Adrenal gland (tissue), 12 donors: ENCODE results near the gene ADGRB3. TPM values are rescaled to one million over a fixed set of nuclear protein-coding genes. Genes with fewer than 3 reads are reported as not detected.
"Not testable (repeated sequence)": the region's sequence is repeated elsewhere in the genome, so short reads cannot be mapped to it uniquely, and the experiment has no call there.

Experiments used
- DNase-seq, 7 donors: peaks; one replicate each; pipeline ENCODE4 v3.0.0-alpha.2; 2019 to 2020
- H3K27ac ChIP-seq, 5 donors: fragments of 200-600 bp; sonication (generic) in 4 of 5; 1 replicate in 3 of 5; 2 replicates in 2 of 5; pipeline versions ENCODE4 v1.5.1 to v1.8.0; 2016 to 2020; ENCODE audit warnings: mild to moderate bottlenecking in 1 of 5
- H3K27me3 ChIP-seq: fragments of 200-600 bp; 2 replicates; pipeline ENCODE4 v1.8.0; 2021
- H3K36me3 ChIP-seq, 2 donors: fragments of 200-600 bp; replicated peaks in 1 of 2; 1 replicate in 1 of 2; 2 replicates in 1 of 2; pipeline versions ENCODE4 v1.5.1 to v1.8.0; 2018 to 2022
- H3K4me1 ChIP-seq, 2 donors: fragments of 200-600 bp; replicated peaks in 1 of 2; 1 replicate in 1 of 2; 2 replicates in 1 of 2; pipeline versions ENCODE4 v1.5.1 to v1.8.0; 2018 to 2021
- H3K4me3 ChIP-seq, 4 donors: fragments of 200-600 bp; sonication (generic) in 3 of 4; one replicate each; pipeline ENCODE4 v1.5.1; 2016 to 2018
- H3K9me3 ChIP-seq, 3 donors: fragments of 200-600 bp; sonication (generic) in 1 of 3; replicated peaks in 1 of 3; 1 replicate in 2 of 3; 2 replicates in 1 of 3; pipeline versions ENCODE4 v1.5.1 to v1.8.0; 2016 to 2021
- POLR2A ChIP-seq, 2 donors: fragments of 450-650 bp; IDR thresholded peaks; one replicate each; pipeline ENCODE4 v1.6.1; 2017; ENCODE audit warnings: antibody characterized with exemption in 2 of 2, mild to moderate bottlenecking in 2 of 2, moderate library complexity in 1 of 2
- WGBS, 4 donors: extraction: QIAGEN DNeasy Blood & Tissue Kit in 2 of 4; methylation state at CpG; one replicate each; pipeline versions ENCODE4 v1.1.5 to v1.1.7; 2013 to 2017; 5-methylcytosine and 5-hydroxymethylcytosine counted together
- intact Hi-C, 2 donors: fragments of 100-400 bp; cut with DNase I; formaldehyde crosslinking; loops; one replicate each; pipeline versions ENCODE4 v1.14.1 to v1.15.0; 2022 to 2023
- polyA plus RNA-seq, 3 donors: library from polyadenylated mRNA; stranded (reverse); fragments of 200-250 nt in 2 of 3; fragments of 350-450 nt in 1 of 3; fragmentation: Illumina TruSeq in 1 of 3; extraction: RNeasy Lipid Tissue Mini Kit (QIAGEN cat#74804) in 1 of 3; gene quantifications; one replicate each; pipeline ENCODE4 v1.2.3, GENCODE V29; 2013 to 2014
- total RNA-seq, 9 donors: library from RNA; depleted of rRNA in 4 of 9; stranded (reverse); fragments of >200 nt in 4 of 9; fragments of 120-200 nt in 1 of 9; fragmentation: NEBNext Ultra II Directional in 1 of 9; extraction: Animal tissue kit (Norgen Biotek cat#: 25700) in 1 of 9; gene quantifications; one replicate each; pipeline versions ENCODE4 v1.1.0 to v1.2.4, GENCODE V29; 2013 to 2023
- TF ChIP-seq, protein P1 (sequence below), 6 experiments: fragments of 450-650 bp in 4 of 6; fragments of 200-600 bp in 2 of 6; sonication (generic) in 1 of 6; IDR thresholded peaks; 1 replicate in 5 of 6; 2 replicates in 1 of 6; pipeline versions ENCODE4 v1.5.1 to v1.8.0; 2016 to 2021; ENCODE audit warnings: antibody characterized with exemption in 6 of 6, mild to moderate bottlenecking in 2 of 6, moderate library complexity in 1 of 6
- donor health status: healthy with polysubstance abuse.
- donor health status: Bipolar disorder and iron deficiency.
- donor health status: DM: yes; HTN: yes; CAD: no.
- donor health status: DM: no; HTN: no; CAD: no.
- donor health status: DM: no; HTN: no; CAD: no.
- donor health status: DM: yes; HTN: yes; CAD: no.

Gene ADGRB3
- total and polyA plus RNA-seq, 12 donors = 1.3 to 9.0 (median 3.1) TPM

DNA sequence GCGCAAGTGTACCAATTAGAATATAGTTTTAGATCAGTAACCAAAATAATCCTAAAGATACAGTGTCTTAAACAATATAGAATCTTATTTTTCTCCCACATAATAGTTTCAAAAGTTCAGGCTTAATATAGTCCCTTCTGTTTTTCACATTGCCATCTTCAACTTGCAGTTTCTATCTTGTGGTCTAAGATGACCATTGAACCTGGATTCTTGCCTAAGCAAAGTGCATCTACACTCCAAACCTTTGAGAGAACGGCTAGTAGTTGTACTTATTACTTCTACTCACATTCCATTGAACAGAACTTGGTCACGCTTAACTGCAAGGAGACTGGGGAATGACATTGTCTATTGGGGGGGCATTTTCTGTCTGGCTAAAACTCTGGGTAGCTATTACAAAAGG, 788.7 kb downstream of the ADGRB3 start:
- H3K4me1 ChIP-seq = no peaks in the 10 kb centered on the region
- no peak overlapping the region for H3K27ac ChIP-seq
- TF ChIP-seq POLR2A (IDR thresholded peaks at IDR 0.05) = no peak
- TF ChIP-seq, protein P1, sequence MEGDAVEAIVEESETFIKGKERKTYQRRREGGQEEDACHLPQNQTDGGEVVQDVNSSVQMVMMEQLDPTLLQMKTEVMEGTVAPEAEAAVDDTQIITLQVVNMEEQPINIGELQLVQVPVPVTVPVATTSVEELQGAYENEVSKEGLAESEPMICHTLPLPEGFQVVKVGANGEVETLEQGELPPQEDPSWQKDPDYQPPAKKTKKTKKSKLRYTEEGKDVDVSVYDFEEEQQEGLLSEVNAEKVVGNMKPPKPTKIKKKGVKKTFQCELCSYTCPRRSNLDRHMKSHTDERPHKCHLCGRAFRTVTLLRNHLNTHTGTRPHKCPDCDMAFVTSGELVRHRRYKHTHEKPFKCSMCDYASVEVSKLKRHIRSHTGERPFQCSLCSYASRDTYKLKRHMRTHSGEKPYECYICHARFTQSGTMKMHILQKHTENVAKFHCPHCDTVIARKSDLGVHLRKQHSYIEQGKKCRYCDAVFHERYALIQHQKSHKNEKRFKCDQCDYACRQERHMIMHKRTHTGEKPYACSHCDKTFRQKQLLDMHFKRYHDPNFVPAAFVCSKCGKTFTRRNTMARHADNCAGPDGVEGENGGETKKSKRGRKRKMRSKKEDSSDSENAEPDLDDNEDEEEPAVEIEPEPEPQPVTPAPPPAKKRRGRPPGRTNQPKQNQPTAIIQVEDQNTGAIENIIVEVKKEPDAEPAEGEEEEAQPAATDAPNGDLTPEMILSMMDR (IDR thresholded peaks at IDR 0.05) = no peak
- no peak for DNase-seq
- H3K27me3 ChIP-seq = no peaks in the 10 kb centered on the region
- no peaks in the 10 kb centered on the region for H3K9me3 ChIP-seq
- H3K36me3 ChIP-seq = no peaks in the 10 kb centered on the region
- intact Hi-C loops = no loop called here
- H3K4me3 ChIP-seq = no peak overlapping the region
- 87 to 93% (median 90%) methylated on average over 3 of the region's 3 CpGs for WGBS, 4 donors

DNA sequence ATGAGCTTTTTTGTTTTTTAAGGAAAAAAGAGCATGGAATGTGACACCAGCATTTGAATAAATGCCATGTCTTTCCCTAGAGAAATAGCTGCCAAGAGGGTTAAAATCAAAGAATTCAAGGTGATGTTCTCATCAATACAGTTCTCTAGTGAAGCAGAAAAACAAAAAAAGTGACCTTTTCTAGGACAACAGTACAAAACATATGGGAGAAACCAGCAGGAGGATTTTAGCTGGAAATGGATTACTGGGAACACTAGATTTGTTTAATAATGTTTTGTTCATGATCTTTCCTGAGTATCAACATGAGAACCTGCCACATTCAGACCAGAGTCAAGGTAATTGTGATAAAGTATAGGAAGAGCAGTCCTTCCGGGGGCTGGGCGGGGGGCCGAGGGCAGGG, 789.5 kb downstream of the ADGRB3 start:
- DNase-seq = no peak
- Histone ChIP-seq H3K27ac (no peak overlapping the region), H3K4me1 (no peaks in the 10 kb centered on the region), H3K4me3 (no peak overlapping the region), H3K27me3 (no peaks in the 10 kb centered on the region), H3K36me3 (no peaks in the 10 kb centered on the region), H3K9me3 (no peaks in the 10 kb centered on the region)
- TF ChIP-seq, protein P1 (IDR thresholded peaks at IDR 0.05) = no peak
- TF ChIP-seq POLR2A (IDR thresholded peaks at IDR 0.05) = no peak
- 34 to 54% (median 39%) methylated on average over 3 of the region's 3 CpGs for WGBS, 4 donors
- intact Hi-C loops = no loop called here

DNA sequence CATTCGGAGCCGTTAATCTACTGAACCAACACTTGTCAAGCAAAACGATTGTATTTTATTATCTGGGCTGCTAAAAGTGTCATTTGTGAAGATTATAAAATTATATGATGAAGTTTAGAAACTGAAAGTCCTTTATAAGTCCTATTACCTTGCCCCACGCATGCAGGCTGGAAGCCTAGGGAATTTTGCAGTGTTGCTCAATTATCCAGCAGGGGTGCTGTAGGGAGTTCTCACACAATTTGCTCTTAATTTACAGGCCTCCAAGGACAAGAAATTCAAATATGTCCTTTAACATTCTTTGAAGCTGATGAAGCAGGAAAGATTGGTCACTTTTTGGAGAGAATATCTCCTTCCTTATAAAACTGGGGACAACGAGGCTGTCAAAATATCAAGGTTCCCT, 792.8 kb downstream of the ADGRB3 start:
- DNase-seq = no peak
- no peak for TF ChIP-seq POLR2A (IDR thresholded peaks at IDR 0.05)
- TF ChIP-seq, protein P1 (IDR thresholded peaks at IDR 0.05) = no peak
- H3K27me3 ChIP-seq = no peaks in the 10 kb centered on the region
- 75 to 82% (median 80%) methylated on average over 5 of the region's 5 CpGs for WGBS, 4 donors
- no peak overlapping the region for H3K4me3 ChIP-seq
- H3K9me3 ChIP-seq = no peaks in the 10 kb centered on the region
- intact Hi-C loops = no loop called here
- H3K4me1 ChIP-seq = no peaks in the 10 kb centered on the region
- no peaks in the 10 kb centered on the region for H3K36me3 ChIP-seq
- no peak overlapping the region for H3K27ac ChIP-seq

DNA sequence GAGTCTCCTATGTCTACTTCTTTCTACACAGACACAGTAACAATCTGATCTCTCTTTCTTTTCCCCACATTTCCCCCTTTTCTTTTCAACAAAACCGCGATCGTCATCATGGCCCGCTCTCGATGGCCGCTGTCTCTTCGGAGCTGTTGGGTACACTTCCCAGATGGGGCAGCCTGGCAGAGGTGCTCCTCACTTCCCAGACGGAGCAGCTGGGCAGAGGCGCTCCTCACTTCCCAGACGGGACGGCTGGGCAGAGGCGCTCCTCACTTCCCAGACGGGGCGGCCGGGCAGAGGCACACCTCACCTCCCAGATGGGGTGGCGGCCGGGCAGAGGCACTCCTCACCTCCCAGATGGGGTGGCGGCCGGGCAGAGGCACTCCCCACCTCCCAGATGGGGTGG, 797.1 kb downstream of the ADGRB3 start:
- H3K27ac ChIP-seq, H3K9me3 ChIP-seq, H3K27me3 ChIP-seq, intact Hi-C loops, H3K4me1 ChIP-seq, DNase-seq, H3K4me3 ChIP-seq, H3K36me3 ChIP-seq: not testable (repeated sequence)
- WGBS, 4 donors = 82 to 94% (median 85%) methylated on average over 9 to 18 of the region's 19 CpGs

DNA sequence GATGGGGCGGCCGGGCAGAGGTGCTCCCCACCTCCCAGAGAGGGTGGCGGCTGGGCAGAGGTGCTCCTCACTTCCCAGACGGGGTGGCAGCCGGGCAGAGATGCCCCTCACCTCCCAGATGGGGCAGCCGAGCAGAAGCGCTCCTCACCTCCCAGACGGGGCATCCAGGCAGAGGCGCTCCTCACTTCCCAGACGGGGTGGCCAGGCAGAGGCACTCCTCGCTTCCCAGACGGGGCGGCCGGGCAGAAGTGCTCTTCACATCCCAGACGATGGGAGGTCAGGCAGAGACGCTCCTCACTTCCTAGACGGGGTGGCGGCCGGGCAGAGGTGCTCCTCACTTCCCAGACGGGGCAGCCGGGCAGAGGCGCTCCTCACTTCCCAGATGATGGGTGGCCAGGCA, 798.0 kb downstream of the ADGRB3 start:
- intact Hi-C loops, H3K9me3 ChIP-seq, H3K4me1 ChIP-seq, DNase-seq, H3K27ac ChIP-seq, H3K4me3 ChIP-seq, H3K27me3 ChIP-seq, H3K36me3 ChIP-seq: not testable (repeated sequence)
- WGBS, 4 donors = 74 to 85% (median 83%) methylated on average over 5 to 22 of the region's 22 CpGs
